Fibroblast of mammary gland (primary cell): ENCODE data around the gene PCNT.

Source experiments
- DNase-seq: peaks from one replicate; pipeline ENCODE4 v3.0.0-alpha.2; 2010; ENCODE audit warnings: low read depth
- H3K4me3 ChIP-seq: 2 replicates; pipeline ENCODE4 v1.5.1; 2011; ENCODE audit warnings: low read depth, mild to moderate bottlenecking, low read length, moderate library complexity; ENCODE audit not compliant: control insufficient read depth
- TF ChIP-seq, protein P1 (sequence below): conservative IDR thresholded peaks from 2 replicates; pipeline ENCODE4 v1.5.1; 2011; ENCODE audit warnings: low read depth, low read length, inconsistent platforms; ENCODE audit not compliant: control insufficient read depth, insufficient read depth

Gene PCNT

GRCh38 chr21:46491553-46491952, 167.6 kb downstream of the PCNT start:
- TF ChIP-seq, protein P1, sequence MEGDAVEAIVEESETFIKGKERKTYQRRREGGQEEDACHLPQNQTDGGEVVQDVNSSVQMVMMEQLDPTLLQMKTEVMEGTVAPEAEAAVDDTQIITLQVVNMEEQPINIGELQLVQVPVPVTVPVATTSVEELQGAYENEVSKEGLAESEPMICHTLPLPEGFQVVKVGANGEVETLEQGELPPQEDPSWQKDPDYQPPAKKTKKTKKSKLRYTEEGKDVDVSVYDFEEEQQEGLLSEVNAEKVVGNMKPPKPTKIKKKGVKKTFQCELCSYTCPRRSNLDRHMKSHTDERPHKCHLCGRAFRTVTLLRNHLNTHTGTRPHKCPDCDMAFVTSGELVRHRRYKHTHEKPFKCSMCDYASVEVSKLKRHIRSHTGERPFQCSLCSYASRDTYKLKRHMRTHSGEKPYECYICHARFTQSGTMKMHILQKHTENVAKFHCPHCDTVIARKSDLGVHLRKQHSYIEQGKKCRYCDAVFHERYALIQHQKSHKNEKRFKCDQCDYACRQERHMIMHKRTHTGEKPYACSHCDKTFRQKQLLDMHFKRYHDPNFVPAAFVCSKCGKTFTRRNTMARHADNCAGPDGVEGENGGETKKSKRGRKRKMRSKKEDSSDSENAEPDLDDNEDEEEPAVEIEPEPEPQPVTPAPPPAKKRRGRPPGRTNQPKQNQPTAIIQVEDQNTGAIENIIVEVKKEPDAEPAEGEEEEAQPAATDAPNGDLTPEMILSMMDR, result no peak
- H3K4me3 ChIP-seq, result no peak overlapping the region
- DNase-seq, result no peak

- TF ChIP-seq, protein P1, result no peak
- DNase-seq, result no peak
- no peak overlapping the region for H3K4me3 ChIP-seq
These were observed 168.9 kb downstream of the PCNT start for GRCh38 chr21:46492851-46493250.

- TF ChIP-seq, protein P1, result no peak
These were observed 169.9 kb downstream of the PCNT start for GRCh38 chr21:46493828-46494227.

More at GRCh38 chr21:46493828-46494227, 169.9 kb downstream of the PCNT start:
- H3K4me3 ChIP-seq, result no peak overlapping the region
- DNase-seq, result no peak
